Neural crest cell (in vitro differentiated cells): ENCODE results near the gene HDAC4. TPM values are rescaled to one million over a fixed set of nuclear protein-coding genes. Genes with fewer than 3 reads are reported as not detected.

Experiments used
- DNase-seq: peaks from one replicate; pipeline ENCODE4 v3.0.0; 2021; ENCODE audit warnings: low read depth, mixed read lengths, low spot score
- H3K27ac Mint-ChIP-seq: one replicate; pipeline ENCODE4 v1.8.0; 2021; ENCODE audit warnings: mild to moderate bottlenecking, mixed read lengths; ENCODE audit not compliant: unreplicated experiment
- H3K27me3 Mint-ChIP-seq: 2 replicates; pipeline ENCODE4 v1.8.0; 2021; ENCODE audit warnings: low read depth, mild to moderate bottlenecking, mixed read lengths
- H3K36me3 Mint-ChIP-seq: 2 replicates; pipeline ENCODE4 v1.8.0; 2021; ENCODE audit warnings: low read depth, mild to moderate bottlenecking, mixed read lengths
- H3K4me1 Mint-ChIP-seq: 2 replicates; pipeline ENCODE4 v1.8.0; 2021; ENCODE audit warnings: mixed read lengths
- H3K4me3 Mint-ChIP-seq: one replicate; pipeline ENCODE4 v1.8.0; 2021; ENCODE audit warnings: mild to moderate bottlenecking, mixed read lengths
- H3K9me3 Mint-ChIP-seq: 2 replicates; pipeline ENCODE4 v1.8.0; 2021; ENCODE audit warnings: mixed read lengths
- total RNA-seq: library from RNA; stranded (reverse); gene quantifications from 2 replicates; pipeline ENCODE4 v1.2.1, GENCODE V29; 2021
- TF ChIP-seq, protein P1 (sequence below): fragments of 200-600 bp; sonication (generic); conservative IDR thresholded peaks from 2 replicates; pipeline ENCODE4 v1.5.0; 2021; ENCODE audit warnings: antibody characterized with exemption, mild to moderate bottlenecking

The HDAC4 gene
- total RNA-seq, 1 donor from 2014 or later, result 52.1 TPM

DNA sequence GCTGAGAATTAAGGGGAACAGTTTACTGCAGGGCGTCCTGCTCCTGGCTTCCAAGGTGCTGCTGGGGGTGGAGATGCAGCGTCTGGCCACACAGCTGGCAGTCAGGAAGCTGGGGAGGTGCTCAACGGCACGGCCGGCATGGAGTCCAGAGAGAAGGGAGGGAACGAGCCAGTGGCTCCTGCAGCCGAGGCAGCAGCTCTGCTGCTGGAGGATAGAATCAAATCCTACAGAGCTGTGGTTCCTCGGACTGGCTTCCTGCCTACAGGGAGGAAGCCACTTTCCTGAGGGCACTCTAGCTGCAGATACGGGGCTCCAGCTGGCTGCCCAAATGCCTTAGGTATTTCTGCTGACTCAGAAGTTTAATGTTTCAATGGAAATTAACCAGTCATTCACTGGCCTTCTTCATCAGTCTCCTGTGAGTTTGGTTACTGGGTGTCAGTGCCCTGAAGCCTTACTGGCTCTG lies 286.7 kb downstream of the HDAC4 start:
- no peaks in the 10 kb centered on the region for H3K9me3 Mint-ChIP-seq
- peaks cover 21% of the 10 kb centered on the region for H3K4me1 Mint-ChIP-seq
- no peaks in the 10 kb centered on the region for H3K27me3 Mint-ChIP-seq
- no peak for DNase-seq
- H3K4me3 Mint-ChIP-seq, result no peak overlapping the region
- no peaks in the 10 kb centered on the region for H3K36me3 Mint-ChIP-seq
- peak overlapping the region; percentile 62 for H3K27ac Mint-ChIP-seq
- TF ChIP-seq, protein P1, sequence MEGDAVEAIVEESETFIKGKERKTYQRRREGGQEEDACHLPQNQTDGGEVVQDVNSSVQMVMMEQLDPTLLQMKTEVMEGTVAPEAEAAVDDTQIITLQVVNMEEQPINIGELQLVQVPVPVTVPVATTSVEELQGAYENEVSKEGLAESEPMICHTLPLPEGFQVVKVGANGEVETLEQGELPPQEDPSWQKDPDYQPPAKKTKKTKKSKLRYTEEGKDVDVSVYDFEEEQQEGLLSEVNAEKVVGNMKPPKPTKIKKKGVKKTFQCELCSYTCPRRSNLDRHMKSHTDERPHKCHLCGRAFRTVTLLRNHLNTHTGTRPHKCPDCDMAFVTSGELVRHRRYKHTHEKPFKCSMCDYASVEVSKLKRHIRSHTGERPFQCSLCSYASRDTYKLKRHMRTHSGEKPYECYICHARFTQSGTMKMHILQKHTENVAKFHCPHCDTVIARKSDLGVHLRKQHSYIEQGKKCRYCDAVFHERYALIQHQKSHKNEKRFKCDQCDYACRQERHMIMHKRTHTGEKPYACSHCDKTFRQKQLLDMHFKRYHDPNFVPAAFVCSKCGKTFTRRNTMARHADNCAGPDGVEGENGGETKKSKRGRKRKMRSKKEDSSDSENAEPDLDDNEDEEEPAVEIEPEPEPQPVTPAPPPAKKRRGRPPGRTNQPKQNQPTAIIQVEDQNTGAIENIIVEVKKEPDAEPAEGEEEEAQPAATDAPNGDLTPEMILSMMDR, result no peak

DNA sequence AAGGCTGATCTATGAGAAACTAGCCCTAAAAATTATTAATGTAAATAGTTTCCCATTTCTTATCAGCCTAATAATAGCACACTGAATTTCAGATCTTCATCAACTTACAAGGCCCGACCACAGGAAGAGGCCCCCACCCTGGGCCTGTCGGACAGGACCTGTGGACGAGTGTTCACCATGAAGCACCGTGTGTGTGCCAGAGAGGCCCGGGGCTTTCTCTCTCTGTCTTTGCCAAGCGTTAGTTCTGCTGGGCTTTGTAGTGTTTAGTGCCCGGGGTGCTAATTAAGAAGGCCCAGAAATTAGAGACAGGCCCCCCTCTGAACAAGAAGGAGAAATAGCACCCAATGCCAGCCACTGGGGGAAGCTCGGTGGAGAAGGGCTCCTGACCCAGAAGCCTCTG lies 287.2 kb downstream of the HDAC4 start:
- Mint-ChIP-seq H3K27ac (peak overlapping the region; percentile 62), H3K4me3 (no peak overlapping the region), H3K36me3 (no peaks in the 10 kb centered on the region), H3K4me1 (peaks cover 17% of the 10 kb centered on the region), H3K27me3 (no peaks in the 10 kb centered on the region), H3K9me3 (no peaks in the 10 kb centered on the region)
- no peak for DNase-seq
- TF ChIP-seq, protein P1, result no peak

DNA sequence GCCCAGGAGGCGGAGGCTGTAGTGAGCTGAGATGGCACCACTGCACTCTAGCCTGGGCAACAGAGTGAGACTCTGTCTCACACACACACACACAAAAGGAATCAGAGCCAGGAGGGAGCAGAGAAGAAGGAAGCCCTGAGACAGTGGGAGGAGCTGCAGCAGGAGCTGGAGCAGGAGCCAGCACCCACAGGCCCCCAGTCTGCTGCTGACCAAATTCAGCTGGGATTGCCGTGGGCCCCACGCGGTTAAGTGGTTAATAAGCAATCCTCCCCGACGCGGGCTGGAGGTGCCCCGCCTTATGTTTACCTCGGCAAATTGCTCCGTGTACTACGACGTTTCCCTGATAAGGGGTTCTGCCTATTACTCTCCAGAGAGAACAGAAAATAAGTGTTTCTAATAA lies 287.6 kb downstream of the HDAC4 start:
- TF ChIP-seq, protein P1, result no peak
- Mint-ChIP-seq H3K4me1 (peaks cover 14% of the 10 kb centered on the region), H3K36me3 (no peaks in the 10 kb centered on the region), H3K4me3 (no peak overlapping the region), H3K9me3 (no peaks in the 10 kb centered on the region), H3K27me3 (no peaks in the 10 kb centered on the region), H3K27ac (no peak overlapping the region)
- DNase-seq, result no peak

DNA sequence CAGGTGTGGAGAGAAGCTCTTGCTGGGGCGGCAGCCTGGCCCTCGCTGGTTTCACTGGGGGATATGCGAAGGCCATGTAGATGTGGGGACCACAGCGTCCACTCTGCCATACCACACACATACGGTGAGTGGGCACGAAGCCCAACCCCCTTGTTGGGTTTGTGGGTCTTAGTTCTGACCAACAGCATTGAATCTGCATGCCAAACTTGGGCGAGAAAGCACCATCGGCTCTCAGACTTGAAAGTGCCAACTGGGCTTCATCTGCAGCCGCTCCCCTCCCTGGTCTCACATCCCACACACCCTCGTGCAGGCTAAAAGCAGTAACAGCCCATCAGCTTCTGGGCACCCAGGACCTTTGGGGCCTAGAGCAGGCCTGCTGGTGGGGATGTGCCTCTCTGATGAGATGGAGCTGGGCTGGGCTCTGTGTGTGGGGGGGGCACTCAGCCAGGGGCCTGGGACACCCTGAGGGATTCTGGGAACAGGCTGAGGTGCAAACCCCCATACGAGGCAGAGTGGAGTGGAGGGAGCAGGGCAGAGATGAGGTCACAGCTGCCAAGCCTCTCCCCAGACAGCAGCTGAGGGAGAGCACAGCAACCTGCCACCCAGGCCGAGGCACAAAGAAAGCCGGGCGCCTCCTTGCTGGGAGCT lies 288.6 kb downstream of the HDAC4 start:
- Mint-ChIP-seq H3K4me1 (peaks cover 6% of the 10 kb centered on the region), H3K4me3 (no peak overlapping the region), H3K9me3 (no peaks in the 10 kb centered on the region), H3K36me3 (no peaks in the 10 kb centered on the region), H3K27ac (peak overlapping the region; percentile 50), H3K27me3 (no peaks in the 10 kb centered on the region)
- DNase-seq, result no peak
- TF ChIP-seq, protein P1, result no peak

DNA sequence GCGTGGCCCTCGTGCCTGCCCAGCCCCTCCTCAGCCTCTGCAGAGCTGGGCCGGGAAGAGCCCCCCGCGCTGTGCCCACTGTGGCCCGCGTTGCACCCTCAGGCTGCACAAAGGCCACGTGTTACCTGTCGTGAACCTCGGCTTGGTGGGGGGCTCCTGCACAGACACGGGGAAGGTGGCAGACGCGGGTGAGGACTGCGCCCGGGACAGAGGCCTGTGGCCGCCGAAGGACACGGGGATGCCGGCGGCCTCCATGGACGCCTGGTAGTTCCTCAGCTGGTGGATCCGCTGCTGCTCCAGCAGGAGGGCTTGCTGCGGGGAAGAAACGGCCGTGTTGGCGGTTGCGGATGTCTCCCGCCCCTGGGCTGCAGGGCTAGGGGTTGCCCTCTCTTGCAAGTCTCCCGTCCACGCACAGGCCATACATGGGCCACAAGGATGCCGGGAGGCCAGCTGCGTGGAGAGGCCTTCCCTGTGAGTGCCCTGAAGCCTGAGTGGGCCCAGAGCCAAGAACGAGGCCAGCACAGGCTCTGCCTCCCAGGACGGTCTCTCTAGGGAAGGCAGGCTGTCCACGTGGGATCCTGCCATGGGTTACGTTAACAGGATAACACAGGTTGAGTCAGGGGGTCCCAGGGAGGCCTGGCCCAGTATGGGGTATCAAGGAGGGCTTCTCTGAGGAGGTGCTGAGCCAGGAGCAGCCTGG lies 289.3 kb downstream of the HDAC4 start:
- no peaks in the 10 kb centered on the region for H3K27me3 Mint-ChIP-seq
- no peak for DNase-seq
- H3K4me3 Mint-ChIP-seq, result no peak overlapping the region
- TF ChIP-seq, protein P1, result no peak
- H3K9me3 Mint-ChIP-seq, result no peaks in the 10 kb centered on the region
- no peaks in the 10 kb centered on the region for H3K36me3 Mint-ChIP-seq
- no peaks in the 10 kb centered on the region for H3K4me1 Mint-ChIP-seq
- H3K27ac Mint-ChIP-seq, result peak overlapping the region; percentile 50
